Endothelial cell of umbilical vein (primary cell): Measurements from ENCODE around the gene RANGAP1.

Experiments
- CTCF ChIP-seq, 2 donors: IDR thresholded peaks; 1 replicate in 1 of 2; 2 replicates in 1 of 2; pipeline ENCODE4 v1.5.1; 2011; ENCODE audit warnings: low read length in 2 of 2, mild to moderate bottlenecking in 2 of 2, moderate library complexity in 2 of 2, control low read depth in 1 of 2, inconsistent platforms in 1 of 2, low read depth in 1 of 2; ENCODE audit not compliant: insufficient read depth in 1 of 2; ENCODE audit errors: extremely low read depth in 1 of 2
- EZH2 ChIP-seq: IDR thresholded peaks from 2 replicates; pipeline ENCODE4 v1.6.1; 2012; ENCODE audit warnings: borderline replicate concordance, low read depth, mild to moderate bottlenecking, moderate library complexity, low read length, inconsistent platforms; ENCODE audit not compliant: severe bottlenecking
- GATA2 ChIP-seq: IDR thresholded peaks from 2 replicates; pipeline ENCODE4 v1.7.0; 2011; ENCODE audit warnings: low read depth, mild to moderate bottlenecking, moderate library complexity, mixed read lengths, low read length; ENCODE audit not compliant: insufficient read length, insufficient read depth
- JUN ChIP-seq: IDR thresholded peaks from 2 replicates; pipeline ENCODE4 v1.6.1; 2011; ENCODE audit warnings: borderline replicate concordance, low read depth; ENCODE audit not compliant: insufficient read length, insufficient read depth
- MAX ChIP-seq: IDR thresholded peaks from 2 replicates; pipeline ENCODE4 v1.6.1; 2011; ENCODE audit not compliant: insufficient read depth, insufficient read length
- MYC ChIP-seq: IDR thresholded peaks from one replicate; pipeline ENCODE4 v1.6.1; 2011; ENCODE audit warnings: mild to moderate bottlenecking, low read depth, low read length
- POLR2A ChIP-seq: IDR thresholded peaks from 2 replicates; pipeline ENCODE4 v1.6.1; 2012; ENCODE audit warnings: low read depth, mild to moderate bottlenecking, control low read depth, low read length
- POLR2AphosphoS5 ChIP-seq: IDR thresholded peaks from 2 replicates; pipeline ENCODE4 v1.6.1; 2012; ENCODE audit warnings: low read depth, mild to moderate bottlenecking, control low read depth, low read length, moderate library complexity; ENCODE audit not compliant: insufficient read depth

GRCh38 chr22:41252365-41252764 is 33.6 kb downstream of the RANGAP1 start:
- TF ChIP-seq CTCF (IDR thresholded peaks at IDR 0.05; ENCODE audit: extremely low read depth in 1 of 2, insufficient read depth in 1 of 2, low read depth in 1 of 2, low read length in 2 of 2) (no peak), POLR2AphosphoS5 (no peak), POLR2A (peak; percentile 30), EZH2 (no peak), GATA2 (no peak), MYC (no peak), MAX (no peak), JUN (no peak)
